DMS 273 treated with DMSO at 0.1 percent for 48 hours (cell line): Measurements from ENCODE around the gene CNNM1.

Experiments
- DNase-seq: peaks from one replicate; lab custom pipeline; 2025; lab: John Stamatoyannopoulos, UW

CNNM1 gene

DNA sequence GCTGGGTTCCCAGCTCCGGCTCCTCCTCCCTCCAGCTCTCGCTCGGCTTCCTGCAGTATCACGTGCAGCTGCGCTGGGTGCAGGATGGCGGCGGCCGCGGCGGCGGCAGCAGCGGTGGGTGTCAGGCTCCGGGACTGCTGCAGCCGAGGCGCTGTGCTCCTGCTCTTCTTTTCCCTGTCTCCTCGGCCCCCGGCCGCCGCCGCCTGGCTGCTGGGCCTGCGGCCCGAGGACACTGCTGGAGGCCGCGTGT, at the start of gene CNNM1:
Gene CNNM1 (plus strand): TSS at position 53 of the 250 bp plus-strand sequence. CDS start 32 bp downstream, at position 85.
- no peak for DNase-seq

DNA sequence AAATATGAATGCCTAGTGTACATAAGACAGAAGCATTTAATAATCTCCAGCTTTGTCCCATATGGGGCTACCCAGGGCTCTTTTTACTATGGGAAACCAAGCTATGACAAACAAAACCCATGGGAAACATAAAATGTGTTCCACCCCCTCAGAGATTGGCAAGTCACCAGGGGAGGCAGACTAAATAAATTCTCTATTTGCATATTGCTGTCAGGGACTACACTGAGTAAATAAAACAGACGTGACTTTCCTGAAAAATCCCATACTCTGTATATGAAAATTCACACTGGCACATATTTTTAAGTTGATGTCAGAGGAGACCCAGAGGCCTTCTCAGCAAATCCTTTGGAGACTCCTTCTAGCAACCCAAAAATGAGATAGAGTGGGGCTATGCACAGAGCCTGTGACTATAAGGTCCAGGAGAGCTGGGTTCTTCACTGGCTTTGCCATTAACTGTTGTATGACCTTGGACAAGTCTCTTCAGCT, 49.5 kb upstream of the CNNM1 start:
- DNase-seq = no peak

DNA sequence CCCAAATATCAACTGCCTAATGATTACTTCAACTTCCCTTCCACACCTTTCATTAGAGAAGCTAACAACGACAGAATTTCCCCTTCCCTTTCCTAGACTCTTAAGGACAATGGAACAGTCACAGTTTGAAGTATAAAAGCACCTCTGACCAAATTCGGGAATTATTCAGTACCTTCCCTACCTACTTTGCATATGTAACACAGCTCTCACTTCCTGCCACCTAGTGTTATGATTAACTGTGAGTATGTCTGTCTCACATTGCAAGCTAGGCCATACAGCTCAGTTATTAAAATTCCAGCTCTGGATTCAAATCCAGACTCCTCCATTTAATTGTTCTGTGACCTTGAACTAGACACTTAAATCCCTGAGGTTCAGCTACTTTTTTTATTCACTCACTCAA, 48.7 kb upstream of the CNNM1 start:
- DNase-seq = no peak

DNA sequence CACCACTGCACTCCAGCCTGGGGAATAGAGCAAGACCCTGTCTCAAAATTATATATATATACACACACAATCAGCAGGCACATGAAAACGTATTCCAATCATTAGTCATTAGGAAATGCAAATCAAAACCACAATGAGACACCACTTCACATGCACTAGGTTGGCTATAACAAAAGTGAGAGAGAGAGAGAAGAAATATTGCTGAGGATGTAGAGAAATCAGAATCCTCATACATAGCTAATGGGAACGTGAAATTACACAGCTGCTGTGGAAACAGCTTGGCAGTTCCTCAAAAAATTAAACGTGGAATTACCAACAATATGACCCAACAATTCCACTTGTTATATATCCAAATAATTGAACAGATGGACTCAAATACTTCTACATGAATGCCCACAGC, 43.3 kb upstream of the CNNM1 start:
- DNase-seq = no peak

DNA sequence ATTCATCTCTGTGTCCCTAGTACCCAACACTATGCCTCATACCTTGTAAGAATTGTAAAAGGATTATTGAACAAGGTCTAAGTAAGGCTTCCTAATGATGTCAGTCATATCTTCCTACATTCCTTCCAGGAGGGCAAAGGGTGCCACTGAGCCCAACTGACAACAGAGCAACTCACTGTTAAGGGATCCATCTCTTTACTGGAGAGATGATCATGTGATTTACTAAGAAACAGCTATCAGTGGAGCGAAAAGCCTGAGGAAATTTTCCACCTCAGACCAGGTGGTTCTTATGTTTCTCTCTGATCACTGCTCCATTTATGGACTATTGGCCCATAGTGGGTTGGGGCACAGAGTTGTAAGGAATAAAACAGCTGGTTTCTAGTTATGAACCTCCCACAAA, 38.9 kb upstream of the CNNM1 start:
- no peak for DNase-seq

DNA sequence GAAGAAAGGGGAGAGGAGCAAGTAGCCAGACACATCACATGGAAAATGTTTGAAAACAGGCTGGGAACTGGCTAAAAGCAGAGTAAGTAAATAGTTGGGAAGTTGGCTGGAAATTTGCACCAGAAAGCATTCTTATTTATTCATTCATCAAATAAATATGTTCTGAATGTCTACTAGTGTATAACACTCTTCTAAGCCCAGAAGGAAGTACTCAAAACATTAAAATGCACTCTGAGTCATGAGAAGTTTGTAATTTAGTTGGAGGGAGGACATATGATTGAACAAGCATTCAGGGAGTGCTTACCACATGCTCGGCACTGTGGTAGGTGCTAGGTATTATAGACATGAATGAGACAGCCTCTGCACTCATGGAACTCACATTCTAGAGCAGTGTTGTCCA, 37.0 kb upstream of the CNNM1 start:
- DNase-seq = no peak

DNA sequence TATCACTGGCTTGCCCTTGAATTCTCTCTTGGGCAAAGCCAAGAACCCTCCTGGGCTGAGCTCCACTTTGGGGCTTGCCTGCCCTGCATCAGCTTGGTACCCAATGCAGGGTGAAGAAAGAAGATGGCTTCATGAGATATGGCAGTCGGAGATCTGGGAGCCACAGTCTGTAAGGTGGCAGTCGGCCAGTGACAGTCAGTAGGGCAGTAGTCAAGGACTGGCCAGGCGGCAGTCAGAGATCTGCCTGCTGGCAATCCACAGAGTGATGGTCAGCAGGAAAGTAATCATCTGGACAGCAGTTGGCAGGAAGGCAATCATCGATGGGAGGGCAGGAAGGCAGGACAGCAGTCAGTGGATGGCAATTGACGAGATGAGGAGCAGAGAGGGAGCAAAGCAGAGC, 32.6 kb upstream of the CNNM1 start:
- no peak for DNase-seq

DNA sequence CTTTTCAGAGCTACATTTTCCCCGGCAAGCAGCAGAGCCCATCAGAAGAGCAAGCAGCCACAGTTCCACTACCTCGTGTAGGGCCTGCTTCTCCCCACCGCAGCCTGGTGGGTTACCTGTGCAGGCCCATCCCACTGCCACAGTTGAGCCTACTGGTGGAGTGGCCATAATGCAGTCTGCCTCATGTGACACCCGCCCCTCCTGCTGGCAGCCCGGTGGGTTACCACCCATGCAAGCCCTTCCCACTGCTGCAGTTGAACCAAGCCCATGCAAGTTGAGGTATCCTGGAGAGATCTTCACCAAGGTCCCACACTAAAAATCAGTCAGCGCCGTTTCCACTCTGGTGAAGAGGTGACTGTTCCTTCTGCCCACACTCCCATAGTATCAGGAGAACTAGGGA, 32.1 kb upstream of the CNNM1 start:
- no peak for DNase-seq

DNA sequence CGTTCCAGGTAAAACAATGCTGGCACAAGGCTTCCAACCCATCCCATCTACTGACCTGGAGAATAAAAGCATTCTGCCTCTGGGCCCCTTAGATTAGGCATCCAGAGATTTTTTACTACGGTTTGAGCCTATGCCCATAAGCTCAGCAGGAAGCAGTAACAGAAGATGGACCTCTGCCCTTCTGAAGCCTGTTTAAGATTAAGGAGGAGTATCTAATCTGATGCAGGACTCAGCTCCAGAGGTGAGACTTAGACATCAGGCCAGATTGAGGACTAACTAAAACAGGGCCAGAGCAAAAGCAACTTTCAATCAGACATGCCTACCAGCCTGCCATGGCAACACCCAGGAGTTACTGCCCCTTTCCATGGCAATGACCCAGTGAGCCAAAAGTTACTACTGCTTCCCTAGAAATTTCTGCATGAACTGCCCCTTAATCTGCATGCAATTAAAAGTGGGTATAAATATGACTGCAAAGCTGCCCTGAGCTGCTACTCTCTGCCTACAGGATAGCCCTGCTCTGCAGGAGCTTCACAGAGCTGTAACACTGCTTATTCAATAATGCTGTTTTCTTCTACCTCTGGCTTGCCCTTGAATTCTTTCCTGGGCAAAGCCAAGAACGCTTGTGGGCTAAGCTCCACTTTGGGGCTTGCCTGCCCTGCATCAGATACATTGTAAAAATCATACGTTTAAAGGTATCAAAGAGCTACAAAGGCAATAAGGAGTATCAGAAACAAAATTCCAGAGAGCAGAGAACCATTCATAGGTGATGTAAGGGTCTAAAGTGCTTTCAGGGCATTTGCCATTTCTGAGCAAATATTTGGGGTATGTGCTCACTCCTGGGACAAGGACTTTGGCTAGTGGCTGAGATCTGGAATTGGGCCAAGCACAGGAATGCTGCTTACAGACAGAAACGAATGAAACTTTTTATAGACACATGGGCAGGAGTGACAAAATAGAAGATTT, 25.0 kb upstream of the CNNM1 start:
- DNase-seq = no peak

DNA sequence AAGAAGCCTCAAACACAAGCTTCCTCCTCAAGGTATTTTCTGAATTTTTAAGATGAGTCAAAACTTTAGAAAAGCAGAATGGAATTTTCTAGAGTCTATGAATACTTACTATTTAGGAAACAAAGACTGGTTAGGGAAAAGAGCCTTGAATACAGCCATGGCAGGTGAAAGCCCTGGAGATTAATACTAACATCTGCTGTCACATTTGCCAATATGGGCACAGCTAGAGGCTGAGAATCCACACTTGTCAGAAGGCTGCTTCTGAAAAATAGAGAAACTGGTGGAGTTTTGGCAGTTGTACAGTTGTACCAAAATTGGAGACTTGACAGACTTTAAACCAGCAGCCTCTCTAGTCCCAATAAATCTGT, 24.3 kb upstream of the CNNM1 start:
- peak; percentile 10 for DNase-seq

DNA sequence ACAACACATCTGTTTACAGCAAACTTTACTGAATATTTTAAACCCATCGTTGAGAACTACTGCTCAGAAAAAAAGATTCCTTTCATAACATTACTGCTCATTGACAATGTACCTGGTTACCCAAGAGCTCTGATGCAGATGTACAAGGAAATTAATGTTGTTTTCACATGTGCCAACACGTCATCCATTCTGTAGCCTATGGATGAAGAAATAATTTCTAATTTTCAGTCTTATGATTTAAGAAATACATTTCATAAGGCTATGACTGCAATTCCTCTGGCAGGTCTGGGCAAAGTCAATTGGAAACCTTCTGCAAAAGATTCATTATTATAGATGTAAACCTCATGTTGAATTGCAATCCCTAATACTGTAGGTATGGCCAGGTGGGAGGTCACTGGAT, 16.7 kb upstream of the CNNM1 start:
- no peak for DNase-seq

DNA sequence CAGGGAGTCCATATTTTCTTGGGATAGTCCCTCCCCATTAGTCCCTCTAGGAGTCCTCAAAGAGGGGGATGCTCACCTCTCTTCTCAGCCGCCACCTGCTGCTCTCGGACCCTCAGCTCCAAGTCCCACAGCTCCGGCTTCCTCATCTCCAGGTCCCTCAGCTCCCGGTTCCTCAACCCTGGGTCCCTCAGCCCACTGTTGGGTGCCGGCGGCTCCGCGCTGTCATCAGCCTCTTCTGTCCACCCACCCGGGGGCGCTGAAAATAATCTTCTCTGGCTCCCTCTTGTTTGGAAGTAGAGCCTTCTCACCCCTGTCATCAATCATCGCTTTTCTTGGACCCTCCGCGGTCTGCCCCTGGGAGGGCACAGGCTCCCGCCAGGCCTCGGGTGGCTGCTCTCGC, 13.3 kb upstream of the CNNM1 start:
- no peak for DNase-seq

DNA sequence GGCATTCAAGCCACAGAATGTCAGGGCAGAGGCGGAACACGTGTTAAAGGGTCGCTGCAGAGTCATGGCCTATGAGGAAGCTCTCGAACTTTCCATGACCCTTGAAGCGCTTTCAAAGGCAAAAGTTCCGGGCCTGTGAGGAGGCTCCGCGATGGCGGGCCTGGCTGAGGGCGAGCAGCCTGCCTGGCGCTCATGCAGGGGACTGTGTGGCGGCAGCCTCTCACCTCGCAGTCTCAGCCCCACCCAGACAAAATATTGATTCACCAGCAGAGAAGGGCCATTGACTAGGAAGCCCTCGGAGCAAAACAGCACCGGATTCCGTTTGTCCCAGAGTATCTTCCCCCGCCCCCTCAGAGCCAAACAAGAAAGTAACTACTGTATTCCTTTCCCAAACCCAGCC, 12.8 kb upstream of the CNNM1 start:
- DNase-seq = no peak

DNA sequence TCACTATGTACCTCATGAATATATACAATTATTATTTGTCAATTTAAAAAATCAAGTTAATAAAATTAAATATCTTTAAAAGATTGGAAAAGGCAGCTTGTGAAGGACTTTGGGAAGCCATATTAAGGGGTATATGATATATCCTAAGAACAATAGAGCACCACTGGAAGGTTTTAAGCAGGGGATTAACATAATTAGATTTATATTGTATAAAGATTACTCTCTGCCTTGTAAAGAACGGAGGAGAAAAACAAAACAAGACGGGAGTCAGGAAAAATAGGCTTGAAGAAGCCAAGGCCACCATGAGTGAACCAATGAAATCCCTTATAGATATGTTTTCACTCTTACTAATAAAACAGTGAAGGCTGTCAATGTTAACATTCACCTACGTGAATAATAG, 11.1 kb upstream of the CNNM1 start:
- no peak for DNase-seq

DNA sequence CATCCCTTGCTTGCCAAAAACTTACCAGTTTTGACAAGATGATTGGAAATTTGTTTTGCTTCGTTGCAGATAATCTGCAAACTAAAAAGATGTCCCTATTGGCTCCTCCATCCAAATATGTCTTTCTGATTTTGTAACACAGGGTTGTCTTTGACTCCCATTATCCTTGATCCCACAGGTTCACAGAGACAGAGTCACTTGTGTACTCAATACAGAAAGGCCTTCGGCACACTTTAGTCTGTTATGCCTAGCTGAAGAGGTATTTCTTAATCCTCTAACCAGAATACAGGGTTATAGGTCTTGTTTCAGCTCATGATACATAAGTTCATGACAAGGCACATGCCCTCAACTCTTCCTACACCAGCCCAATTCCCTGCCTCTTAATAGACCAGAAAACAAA, 10.7 kb upstream of the CNNM1 start:
- DNase-seq = no peak

DNA sequence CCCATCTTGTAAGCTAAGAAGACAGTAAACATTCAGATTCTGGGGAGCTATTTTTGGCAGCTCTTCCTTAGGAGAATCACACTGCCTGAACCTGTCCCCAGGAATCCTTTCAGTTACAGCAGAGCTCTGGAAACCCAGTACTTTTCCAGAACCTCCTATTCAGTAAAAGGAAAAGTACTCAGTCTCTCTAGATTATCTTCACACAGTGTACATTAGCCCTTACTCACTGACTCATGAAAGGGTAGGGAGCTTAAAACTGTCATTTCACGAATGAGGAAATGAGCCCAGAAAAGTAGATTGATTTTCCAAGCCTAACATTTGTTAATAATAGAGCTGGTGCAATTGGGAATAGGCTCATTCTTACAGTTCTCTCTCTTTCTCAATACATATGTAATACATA, 3.9 kb upstream of the CNNM1 start:
- no peak for DNase-seq

DNA sequence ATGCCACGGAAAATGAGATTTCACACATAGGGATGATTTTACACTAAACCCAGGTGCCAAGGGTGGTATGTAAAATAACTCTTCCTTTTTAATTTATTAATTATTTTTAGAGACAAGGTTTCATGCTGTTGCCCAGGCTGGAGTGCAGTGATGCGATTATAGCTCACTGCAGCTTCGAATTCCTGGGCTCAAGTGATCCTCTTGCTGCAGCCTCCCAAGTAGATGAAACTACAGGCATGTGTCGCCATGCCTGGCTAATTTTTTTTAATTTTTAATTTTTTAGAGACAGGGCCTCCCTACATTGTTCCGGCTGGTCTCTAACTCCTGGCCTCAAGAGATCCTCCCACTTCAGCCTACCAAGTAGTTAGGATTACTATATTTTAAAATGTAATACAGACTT, 2.3 kb upstream of the CNNM1 start:
- no peak for DNase-seq

DNA sequence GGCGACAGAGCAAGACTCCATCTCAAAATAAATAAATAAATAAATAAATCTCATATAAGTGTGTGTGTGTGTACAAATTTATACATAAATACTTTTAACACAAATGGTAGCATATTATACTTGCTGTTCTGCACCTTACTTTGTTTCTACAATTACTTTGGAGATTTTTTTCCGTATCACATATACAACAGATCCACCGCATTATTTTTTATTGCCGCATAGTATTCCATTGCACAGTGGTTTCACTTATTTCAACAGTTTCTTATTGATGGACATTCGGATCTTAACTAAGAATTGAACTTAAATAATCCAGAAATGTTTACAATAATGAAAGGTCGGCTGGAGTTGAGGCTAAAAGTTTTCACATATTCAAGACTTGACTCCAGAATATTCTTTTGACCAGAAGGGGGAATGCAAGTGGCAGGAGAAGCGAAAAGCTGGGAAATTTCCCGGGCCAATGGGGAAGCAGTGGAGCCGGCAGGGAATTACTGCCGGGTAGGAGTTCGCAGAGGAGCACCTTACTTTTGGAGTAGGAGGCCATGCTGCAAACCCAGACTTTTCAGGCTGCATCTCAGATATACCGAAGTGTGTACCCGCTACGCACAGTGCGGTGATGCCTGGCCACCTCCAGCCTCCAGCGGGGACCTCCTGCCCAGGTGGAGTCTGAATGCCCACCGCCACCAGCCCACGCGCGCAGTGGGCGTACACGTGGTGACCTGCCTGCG, 415 bp upstream of the CNNM1 start:
- DNase-seq = peak; percentile 14

DNA sequence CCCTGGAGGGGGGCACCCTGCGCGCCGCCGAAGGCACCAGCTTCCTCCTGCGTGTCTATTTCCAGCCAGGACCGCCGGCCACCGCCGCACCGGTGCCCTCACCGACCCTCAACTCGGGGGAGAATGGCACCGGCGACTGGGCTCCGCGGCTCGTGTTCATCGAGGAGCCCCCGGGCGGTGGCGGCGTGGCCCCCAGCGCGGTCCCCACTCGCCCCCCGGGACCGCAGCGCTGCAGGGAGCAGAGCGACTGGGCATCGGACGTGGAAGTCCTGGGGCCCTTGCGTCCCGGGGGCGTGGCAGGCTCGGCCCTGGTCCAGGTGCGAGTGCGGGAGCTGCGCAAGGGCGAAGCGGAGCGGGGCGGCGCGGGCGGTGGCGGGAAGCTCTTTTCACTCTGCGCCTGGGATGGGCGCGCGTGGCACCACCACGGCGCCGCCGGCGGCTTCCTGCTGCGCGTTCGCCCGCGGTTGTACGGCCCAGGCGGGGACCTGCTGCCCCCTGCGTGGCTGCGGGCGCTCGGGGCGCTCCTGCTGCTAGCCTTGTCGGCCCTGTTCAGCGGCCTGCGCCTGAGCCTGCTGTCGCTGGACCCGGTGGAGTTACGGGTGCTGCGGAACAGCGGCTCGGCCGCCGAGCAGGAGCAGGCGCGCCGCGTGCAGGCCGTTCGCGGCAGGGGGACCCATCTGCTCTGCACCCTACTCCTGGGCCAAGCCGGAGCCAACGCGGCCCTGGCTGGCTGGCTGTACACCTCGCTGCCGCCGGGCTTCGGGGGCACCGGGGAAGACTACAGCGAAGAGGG, 594 bp downstream of the CNNM1 start:
- DNase-seq = no peak

DNA sequence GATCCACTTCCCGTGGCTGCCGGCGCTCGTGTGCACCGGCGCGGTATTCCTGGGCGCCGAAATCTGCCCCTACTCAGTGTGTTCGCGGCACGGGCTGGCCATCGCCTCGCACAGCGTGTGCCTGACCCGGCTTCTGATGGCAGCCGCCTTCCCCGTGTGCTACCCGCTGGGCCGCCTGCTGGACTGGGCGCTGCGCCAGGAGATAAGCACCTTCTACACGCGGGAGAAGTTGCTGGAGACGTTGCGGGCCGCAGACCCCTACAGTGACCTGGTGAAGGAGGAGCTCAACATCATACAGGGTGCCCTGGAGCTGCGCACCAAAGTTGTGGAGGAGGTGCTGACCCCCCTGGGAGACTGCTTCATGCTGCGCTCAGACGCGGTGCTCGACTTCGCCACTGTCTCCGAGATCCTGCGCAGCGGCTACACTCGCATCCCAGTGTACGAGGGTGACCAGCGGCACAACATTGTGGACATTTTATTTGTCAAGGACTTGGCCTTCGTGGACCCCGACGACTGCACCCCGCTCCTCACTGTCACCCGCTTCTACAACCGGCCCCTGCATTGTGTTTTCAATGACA, 1.3 kb downstream of the CNNM1 start:
- no peak for DNase-seq

DNA sequence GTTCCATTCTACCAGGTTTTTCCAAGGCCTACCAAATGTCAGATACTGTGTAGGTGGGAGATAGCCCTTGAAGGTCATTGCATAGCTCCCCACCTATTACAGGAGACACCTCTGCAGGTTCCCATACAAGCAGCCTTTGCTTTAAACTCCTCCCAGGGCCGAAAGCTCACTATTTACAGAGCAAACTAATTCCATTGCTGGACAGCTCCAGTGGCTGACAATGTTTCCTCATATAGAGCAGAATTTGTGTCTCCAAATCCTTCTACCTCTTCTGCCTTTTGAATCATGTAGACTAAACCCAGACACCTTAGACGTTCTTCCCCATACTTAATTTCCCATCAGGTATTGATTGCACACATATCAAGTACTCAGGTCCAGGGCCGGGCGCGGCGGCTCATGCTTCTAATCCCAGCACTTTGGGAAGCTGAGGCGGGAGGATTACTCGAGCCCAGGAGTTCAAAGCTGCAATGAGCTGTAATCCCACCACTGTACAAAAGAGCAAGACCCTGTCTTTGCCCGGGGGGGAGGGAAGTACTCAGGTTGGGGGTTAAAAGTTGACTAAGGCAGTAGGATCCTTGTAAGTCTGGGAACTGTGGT, 2.1 kb downstream of the CNNM1 start:
- no peak for DNase-seq

DNA sequence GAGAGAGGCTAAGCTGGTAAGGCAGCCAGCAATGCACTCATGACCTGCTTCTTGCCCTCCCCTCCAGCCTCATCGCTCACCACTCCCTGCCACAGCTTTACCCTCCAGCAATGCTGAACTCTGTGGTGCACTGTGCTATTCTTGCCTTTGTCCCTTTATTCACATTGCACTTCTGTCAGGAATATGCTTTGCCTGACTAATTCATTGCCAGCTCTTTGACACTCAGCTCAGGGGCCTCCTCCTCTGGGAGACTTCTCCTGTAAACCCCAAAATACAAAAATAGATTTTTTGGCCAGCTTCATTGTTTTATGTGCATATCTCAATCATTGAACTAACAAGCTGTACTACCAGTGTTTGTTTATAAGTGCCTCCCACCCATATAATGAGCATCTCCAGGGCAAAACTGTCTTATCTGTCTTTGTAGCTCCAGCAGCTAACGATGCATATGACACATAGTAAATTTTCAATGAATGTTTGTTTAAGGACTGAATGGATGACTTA, 8.2 kb downstream of the CNNM1 start:
- no peak for DNase-seq
